Measurements from ENCODE around the gene MAEA. TPM values are rescaled to one million over a fixed set of nuclear protein-coding genes. Genes with fewer than 3 reads are reported as not detected.

The MAEA gene
- polyA plus RNA-seq, 2 of the 4 experiments (the other 2 are of a cell fraction), result 46.1 to 58.4 TPM

DNA sequence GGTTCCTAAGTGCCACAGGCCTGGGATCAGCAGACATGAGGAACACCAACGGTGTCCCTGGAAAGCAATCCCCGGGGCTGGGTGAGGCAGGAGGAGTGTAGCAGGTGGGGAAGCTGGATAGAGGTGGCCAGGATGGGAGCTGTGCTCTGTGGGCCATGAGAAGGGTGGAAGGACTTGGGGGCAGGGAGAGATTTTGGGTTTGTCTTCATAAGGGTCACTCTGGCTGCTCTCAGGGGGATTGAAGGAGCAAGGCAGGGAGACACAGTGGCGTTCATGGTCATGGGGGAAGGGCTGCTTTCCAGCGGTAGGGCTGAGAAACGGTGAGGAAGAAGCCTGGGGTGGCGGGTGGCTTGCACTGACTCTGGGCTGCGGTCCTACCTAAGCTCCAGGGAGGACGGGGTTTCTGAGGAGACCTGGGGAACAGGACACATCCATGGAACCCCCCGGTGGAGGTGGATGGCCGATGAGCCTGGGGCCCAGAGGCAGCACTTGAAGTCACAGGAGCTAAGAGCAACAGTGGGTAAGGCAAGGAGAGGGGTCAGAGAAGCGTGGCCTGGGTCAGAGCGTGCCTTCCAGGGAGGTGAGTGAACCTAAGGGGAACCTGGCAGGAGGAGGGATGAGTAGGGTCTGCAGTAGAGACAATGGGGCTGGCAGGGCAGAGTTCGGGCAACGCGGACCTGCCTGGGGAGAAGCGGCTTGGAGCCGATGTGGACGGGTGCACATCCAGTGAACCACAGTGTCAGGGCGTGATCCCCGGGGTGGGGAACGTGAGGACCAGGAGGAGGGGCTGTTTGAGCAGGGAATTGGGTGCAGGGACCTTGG is 28.4 kb upstream of the MAEA start:
- DNase-seq (ENCODE audit: low read depth in 1 of 2, low spot score in 1 of 2), result no peak
- H3K9me3 ChIP-seq, result peaks cover 9% of the 10 kb centered on the region; the same call in 2 of the 3 replicates
- WGBS (ENCODE audit: missing lambda C conversion rate), result 64% methylated on average over 19 of the region's 21 CpGs
- no peak overlapping the region for H3K4me3 ChIP-seq
- CTCF ChIA-PET, result no interaction called here
- H3K4me1 ChIP-seq, result no peaks in the 10 kb centered on the region
- POLR2A ChIA-PET, result no interaction called here
- no peak for ATAC-seq
- FAIRE-seq, result no peak
- no peak overlapping the region for H3K4me2 ChIP-seq
- no peak for TF ChIP-seq POLR2A (IDR thresholded peaks at IDR 0.05; ENCODE audit: low read length)
- H3K27ac ChIP-seq, result no peak overlapping the region

DNA sequence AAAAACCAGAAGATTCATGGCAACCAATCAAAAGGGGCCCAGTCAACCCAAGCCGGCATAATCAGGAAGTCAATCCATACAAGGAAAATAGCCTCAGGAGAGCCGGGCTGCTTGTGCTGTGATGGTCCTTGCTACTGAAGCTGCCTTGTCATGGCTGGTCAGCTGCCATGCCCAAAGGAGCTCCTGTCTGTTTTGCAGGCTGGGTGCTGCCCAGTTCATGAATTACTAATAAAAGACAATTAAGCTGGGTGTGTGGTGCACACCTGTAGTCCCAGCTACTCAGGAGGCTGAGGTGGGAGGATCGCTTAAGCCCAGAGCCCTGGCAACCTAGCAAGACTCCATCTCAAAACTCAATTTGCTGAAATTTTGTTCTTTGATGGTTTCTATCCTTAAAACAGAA is 24.7 kb upstream of the MAEA start:
- Histone ChIP-seq H3K4me3 (no peak overlapping the region), H3K4me2 (no peak overlapping the region), H3K9me3 (peaks cover 3% of the 10 kb centered on the region; the same call in 1 of the 3 replicates), H3K27ac (no peak overlapping the region), H3K4me1 (no peaks in the 10 kb centered on the region)
- TF ChIP-seq ZNF302 (CRISPR knock-in tag; IDR thresholded peaks at IDR 0.05), result no peak
- no peak for FAIRE-seq
- ChIA-PET POLR2A (interaction anchor here (0.7 kb wide), 1 partner anchor 81 kb away, joined by 4 read pairs; no protein-coding TSS in a partner anchor), CTCF (no interaction called here)
- 90% methylated on average over 3 of the region's 3 CpGs for WGBS (ENCODE audit: missing lambda C conversion rate)
- no peak for ATAC-seq
- no peak for DNase-seq (ENCODE audit: low read depth in 1 of 2, low spot score in 1 of 2)

DNA sequence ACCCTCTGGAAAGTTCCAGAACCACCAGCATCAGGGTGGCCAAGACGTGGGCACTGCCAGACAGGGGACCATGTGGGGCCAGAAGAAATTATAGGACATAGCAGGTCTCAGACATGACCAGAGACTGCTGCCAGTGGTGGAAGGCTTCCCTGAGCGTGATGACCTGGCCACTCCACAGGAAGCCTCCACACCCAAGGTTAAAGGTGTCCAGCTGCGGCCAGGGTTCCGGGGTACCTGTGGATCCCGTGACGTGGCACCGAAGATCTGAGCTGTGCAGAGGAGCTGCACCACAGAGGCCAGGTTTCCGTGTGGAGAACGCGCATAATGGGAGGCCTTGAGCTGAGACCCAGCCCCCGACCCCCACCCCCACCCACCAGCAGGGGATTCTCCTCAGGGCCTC is 24.3 kb upstream of the MAEA start:
- Histone ChIP-seq H3K4me1 (no peaks in the 10 kb centered on the region), H3K9me3 (peaks cover 3% of the 10 kb centered on the region; the same call in 1 of the 3 replicates), H3K4me2 (no peak overlapping the region), H3K4me3 (no peak overlapping the region), H3K27ac (no peak overlapping the region)
- FAIRE-seq, result no peak
- CTCF ChIA-PET, result no interaction called here
- no peak for ATAC-seq
- TF ChIP-seq, protein P1, sequence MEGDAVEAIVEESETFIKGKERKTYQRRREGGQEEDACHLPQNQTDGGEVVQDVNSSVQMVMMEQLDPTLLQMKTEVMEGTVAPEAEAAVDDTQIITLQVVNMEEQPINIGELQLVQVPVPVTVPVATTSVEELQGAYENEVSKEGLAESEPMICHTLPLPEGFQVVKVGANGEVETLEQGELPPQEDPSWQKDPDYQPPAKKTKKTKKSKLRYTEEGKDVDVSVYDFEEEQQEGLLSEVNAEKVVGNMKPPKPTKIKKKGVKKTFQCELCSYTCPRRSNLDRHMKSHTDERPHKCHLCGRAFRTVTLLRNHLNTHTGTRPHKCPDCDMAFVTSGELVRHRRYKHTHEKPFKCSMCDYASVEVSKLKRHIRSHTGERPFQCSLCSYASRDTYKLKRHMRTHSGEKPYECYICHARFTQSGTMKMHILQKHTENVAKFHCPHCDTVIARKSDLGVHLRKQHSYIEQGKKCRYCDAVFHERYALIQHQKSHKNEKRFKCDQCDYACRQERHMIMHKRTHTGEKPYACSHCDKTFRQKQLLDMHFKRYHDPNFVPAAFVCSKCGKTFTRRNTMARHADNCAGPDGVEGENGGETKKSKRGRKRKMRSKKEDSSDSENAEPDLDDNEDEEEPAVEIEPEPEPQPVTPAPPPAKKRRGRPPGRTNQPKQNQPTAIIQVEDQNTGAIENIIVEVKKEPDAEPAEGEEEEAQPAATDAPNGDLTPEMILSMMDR (IDR thresholded peaks at IDR 0.05), result no peak
- TF ChIP-seq, protein P2, sequence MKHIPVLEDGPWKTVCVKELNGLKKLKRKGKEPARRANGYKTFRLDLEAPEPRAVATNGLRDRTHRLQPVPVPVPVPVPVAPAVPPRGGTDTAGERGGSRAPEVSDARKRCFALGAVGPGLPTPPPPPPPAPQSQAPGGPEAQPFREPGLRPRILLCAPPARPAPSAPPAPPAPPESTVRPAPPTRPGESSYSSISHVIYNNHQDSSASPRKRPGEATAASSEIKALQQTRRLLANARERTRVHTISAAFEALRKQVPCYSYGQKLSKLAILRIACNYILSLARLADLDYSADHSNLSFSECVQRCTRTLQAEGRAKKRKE (CRISPR knock-in tag; IDR thresholded peaks at IDR 0.05; ENCODE audit: low read depth), result no peak
- TF ChIP-seq BHLHE40 (IDR thresholded peaks at IDR 0.05; ENCODE audit: low read depth, low read length) (no peak), TP53 (CRISPR knock-in tag; IDR thresholded peaks at IDR 0.05) (no peak), CEBPB (IDR thresholded peaks at IDR 0.05) (no peak)
- DNase-seq (ENCODE audit: low read depth in 1 of 2, low spot score in 1 of 2), result no peak
- POLR2A ChIA-PET, result no interaction called here
- WGBS (ENCODE audit: missing lambda C conversion rate), result 29% methylated on average over 1 of the region's 11 CpGs

DNA sequence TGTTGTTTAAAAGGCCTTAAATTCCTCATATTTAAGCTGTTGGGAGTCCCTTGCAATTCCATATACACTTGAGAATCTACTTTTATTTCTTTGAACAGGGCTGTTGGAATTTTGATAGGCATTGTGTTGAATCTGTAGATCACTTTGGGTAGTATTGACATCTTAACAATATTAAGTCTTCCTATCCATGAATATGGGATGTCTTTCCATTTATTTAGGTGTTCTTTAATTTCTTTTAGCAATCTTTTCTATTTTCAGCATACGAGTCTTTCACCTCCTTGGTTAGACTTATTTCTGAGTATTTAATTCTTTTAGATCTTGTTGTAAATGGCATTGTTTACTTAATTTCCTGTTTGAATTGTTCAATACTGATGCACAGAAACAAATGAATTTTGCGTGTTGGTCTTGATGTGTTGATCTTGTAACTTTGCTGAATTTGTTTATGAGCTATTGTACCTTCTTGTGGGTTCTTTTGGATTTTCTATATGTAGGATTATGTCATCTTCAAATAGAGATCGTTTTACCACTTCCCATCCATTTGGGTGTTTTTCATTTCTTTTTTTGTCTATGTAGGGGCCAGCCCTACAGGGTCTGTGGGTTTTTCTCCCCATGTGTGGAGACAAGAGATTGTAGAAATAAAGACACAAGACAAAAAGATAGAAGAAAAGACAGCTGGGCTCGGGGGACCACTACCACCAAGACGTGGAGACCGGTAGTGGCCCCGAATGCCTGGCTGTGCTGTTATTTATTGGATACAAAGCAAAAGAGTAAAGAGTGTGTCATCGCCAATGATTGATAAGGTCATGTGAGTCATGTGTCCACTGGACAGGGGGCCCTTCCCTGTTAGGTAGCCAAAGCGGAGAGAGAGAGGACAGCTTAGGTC is 22.6 kb upstream of the MAEA start:
- FAIRE-seq (no peak), ATAC-seq (no peak), DNase-seq (ENCODE audit: low read depth in 1 of 2, low spot score in 1 of 2) (no peak)
- H3K9me3 ChIP-seq, result peaks cover 3% of the 10 kb centered on the region; the same call in 1 of the 3 replicates
- POLR2A ChIA-PET, result no interaction called here
- no peak overlapping the region for H3K4me3 ChIP-seq
- no peak overlapping the region for H3K4me2 ChIP-seq
- no peaks in the 10 kb centered on the region for H3K4me1 ChIP-seq
- no peak for TF ChIP-seq KDM5A (IDR thresholded peaks at IDR 0.05)
- no peak for TF ChIP-seq HOXB13 (CRISPR knock-in tag; IDR thresholded peaks at IDR 0.05; ENCODE audit: low read depth)
- no peak for TF ChIP-seq ZSCAN20 (CRISPR knock-in tag; IDR thresholded peaks at IDR 0.05)
- TF ChIP-seq MYC (IDR thresholded peaks at IDR 0.05; ENCODE audit: borderline replicate concordance, low read length), result no peak
- no peak for TF ChIP-seq RARB (CRISPR knock-in tag; IDR thresholded peaks at IDR 0.05)
- TF ChIP-seq ESRRA (IDR thresholded peaks at IDR 0.05; ENCODE audit: borderline replicate concordance, low read length), result no peak
- 74% methylated on average over 9 of the region's 9 CpGs for WGBS (ENCODE audit: missing lambda C conversion rate)
- no peak overlapping the region for H3K27ac ChIP-seq
- CTCF ChIA-PET, result interaction anchor here (0.6 to 1.4 kb wide), 8 partner anchors 10 to 442 kb away, joined by 3 to 5 read pairs (median 3); no protein-coding TSS in a partner anchor

All from A549 (cell line).